ENCODE measurements around the gene DIMT1. TPM values are rescaled to one million over a fixed set of nuclear protein-coding genes. Genes with fewer than 3 reads are reported as not detected.

The DIMT1 gene
- total and polyA plus RNA-seq, 2 of the 8 experiments (the other 6 are each of a cell fraction or from before 2014, with no cell fraction given), result 19.3 to 42.1 TPM

DNA sequence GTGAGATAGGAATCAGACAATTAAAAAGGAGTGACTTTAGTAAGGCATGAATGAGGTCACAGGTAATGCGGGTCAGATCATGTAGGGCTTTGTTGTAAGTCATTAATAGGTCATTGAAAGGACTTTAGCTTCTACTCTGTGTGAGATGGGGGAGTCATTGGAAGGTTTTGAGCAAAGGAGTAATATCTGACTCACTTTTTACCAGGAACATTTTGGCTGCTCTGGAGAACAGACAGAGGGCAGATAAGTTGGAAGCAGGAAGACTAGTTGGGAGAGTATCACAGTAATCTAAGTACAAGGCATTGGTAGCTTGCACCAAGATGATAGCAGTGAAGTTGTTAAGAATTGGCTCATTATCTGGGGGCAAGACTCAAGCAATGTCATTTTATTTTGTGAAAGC, 60.3 kb downstream of the DIMT1 start (continued):
- TF ChIP-seq SP1 (IDR thresholded peaks at IDR 0.05; ENCODE audit: low read depth, low read length) (no peak), RNF2 (IDR thresholded peaks at IDR 0.05; ENCODE audit: borderline replicate concordance, low read depth, low read length, missing control alignments, poor library complexity, severe bottlenecking) (no peak), TAF7 (optimal IDR thresholded peaks at IDR 0.05; ENCODE audit: borderline replicate concordance, low read depth, low read length) (no peak)
- TF ChIP-seq, protein P1, sequence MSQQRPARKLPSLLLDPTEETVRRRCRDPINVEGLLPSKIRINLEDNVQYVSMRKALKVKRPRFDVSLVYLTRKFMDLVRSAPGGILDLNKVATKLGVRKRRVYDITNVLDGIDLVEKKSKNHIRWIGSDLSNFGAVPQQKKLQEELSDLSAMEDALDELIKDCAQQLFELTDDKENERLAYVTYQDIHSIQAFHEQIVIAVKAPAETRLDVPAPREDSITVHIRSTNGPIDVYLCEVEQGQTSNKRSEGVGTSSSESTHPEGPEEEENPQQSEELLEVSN (IDR thresholded peaks at IDR 0.05), result no peak
- TF ChIP-seq, protein P2, sequence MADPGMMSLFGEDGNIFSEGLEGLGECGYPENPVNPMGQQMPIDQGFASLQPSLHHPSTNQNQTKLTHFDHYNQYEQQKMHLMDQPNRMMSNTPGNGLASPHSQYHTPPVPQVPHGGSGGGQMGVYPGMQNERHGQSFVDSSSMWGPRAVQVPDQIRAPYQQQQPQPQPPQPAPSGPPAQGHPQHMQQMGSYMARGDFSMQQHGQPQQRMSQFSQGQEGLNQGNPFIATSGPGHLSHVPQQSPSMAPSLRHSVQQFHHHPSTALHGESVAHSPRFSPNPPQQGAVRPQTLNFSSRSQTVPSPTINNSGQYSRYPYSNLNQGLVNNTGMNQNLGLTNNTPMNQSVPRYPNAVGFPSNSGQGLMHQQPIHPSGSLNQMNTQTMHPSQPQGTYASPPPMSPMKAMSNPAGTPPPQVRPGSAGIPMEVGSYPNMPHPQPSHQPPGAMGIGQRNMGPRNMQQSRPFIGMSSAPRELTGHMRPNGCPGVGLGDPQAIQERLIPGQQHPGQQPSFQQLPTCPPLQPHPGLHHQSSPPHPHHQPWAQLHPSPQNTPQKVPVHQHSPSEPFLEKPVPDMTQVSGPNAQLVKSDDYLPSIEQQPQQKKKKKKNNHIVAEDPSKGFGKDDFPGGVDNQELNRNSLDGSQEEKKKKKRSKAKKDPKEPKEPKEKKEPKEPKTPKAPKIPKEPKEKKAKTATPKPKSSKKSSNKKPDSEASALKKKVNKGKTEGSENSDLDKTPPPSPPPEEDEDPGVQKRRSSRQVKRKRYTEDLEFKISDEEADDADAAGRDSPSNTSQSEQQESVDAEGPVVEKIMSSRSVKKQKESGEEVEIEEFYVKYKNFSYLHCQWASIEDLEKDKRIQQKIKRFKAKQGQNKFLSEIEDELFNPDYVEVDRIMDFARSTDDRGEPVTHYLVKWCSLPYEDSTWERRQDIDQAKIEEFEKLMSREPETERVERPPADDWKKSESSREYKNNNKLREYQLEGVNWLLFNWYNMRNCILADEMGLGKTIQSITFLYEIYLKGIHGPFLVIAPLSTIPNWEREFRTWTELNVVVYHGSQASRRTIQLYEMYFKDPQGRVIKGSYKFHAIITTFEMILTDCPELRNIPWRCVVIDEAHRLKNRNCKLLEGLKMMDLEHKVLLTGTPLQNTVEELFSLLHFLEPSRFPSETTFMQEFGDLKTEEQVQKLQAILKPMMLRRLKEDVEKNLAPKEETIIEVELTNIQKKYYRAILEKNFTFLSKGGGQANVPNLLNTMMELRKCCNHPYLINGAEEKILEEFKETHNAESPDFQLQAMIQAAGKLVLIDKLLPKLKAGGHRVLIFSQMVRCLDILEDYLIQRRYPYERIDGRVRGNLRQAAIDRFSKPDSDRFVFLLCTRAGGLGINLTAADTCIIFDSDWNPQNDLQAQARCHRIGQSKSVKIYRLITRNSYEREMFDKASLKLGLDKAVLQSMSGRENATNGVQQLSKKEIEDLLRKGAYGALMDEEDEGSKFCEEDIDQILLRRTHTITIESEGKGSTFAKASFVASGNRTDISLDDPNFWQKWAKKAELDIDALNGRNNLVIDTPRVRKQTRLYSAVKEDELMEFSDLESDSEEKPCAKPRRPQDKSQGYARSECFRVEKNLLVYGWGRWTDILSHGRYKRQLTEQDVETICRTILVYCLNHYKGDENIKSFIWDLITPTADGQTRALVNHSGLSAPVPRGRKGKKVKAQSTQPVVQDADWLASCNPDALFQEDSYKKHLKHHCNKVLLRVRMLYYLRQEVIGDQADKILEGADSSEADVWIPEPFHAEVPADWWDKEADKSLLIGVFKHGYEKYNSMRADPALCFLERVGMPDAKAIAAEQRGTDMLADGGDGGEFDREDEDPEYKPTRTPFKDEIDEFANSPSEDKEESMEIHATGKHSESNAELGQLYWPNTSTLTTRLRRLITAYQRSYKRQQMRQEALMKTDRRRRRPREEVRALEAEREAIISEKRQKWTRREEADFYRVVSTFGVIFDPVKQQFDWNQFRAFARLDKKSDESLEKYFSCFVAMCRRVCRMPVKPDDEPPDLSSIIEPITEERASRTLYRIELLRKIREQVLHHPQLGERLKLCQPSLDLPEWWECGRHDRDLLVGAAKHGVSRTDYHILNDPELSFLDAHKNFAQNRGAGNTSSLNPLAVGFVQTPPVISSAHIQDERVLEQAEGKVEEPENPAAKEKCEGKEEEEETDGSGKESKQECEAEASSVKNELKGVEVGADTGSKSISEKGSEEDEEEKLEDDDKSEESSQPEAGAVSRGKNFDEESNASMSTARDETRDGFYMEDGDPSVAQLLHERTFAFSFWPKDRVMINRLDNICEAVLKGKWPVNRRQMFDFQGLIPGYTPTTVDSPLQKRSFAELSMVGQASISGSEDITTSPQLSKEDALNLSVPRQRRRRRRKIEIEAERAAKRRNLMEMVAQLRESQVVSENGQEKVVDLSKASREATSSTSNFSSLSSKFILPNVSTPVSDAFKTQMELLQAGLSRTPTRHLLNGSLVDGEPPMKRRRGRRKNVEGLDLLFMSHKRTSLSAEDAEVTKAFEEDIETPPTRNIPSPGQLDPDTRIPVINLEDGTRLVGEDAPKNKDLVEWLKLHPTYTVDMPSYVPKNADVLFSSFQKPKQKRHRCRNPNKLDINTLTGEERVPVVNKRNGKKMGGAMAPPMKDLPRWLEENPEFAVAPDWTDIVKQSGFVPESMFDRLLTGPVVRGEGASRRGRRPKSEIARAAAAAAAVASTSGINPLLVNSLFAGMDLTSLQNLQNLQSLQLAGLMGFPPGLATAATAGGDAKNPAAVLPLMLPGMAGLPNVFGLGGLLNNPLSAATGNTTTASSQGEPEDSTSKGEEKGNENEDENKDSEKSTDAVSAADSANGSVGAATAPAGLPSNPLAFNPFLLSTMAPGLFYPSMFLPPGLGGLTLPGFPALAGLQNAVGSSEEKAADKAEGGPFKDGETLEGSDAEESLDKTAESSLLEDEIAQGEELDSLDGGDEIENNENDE (IDR thresholded peaks at IDR 0.05; ENCODE audit: insufficient replicate concordance, low read length), result no peak
